ENCODE measurements around the gene C13orf46.

The C13orf46 gene

DNA sequence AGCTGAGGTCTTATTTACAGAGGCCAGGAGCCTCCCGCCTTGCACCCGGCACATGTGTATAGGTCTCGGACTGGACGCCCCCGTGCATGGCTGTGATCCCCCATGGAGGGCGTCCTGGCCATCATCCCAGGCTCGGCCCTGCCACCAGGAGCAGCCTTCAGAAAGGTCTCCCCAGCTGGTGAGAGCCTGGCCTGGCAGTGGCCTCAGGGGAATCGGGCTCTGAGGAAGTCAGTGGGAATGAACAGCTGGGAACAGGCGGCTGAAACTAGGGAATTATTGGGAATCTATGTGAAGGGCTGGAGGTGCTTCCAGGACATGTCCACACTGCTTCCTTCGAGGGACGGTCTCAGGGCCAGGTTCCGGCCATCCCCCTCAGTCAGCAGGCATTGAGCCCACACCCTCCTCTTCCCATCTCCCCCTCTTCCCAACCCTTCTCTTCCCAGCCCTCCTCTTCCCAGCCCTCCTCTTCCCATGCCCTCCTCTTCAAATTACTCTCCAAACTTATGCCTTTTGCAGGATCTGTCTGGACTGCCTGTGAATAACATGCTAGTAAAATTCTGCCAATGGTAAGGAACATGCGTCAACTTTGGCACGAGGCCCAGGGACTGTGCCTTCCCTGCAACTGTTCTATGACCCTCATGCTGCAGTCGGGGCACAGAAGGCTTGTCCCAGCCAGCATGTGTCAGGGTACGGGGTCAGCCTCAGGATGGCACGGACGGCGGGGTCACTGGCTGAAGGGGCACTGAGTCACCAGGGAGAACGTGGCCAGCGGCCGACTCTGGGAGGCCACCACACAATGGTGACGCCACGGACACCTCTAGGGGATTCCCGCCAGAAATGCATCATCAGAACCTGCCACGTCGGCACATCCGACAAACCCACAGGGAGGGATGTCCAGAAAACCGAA, 24.2 kb upstream of the C13orf46 start:
- peak; percentile 92 for DNase-seq (ENCODE audit: low read depth)
- TF ChIP-seq, protein P1, sequence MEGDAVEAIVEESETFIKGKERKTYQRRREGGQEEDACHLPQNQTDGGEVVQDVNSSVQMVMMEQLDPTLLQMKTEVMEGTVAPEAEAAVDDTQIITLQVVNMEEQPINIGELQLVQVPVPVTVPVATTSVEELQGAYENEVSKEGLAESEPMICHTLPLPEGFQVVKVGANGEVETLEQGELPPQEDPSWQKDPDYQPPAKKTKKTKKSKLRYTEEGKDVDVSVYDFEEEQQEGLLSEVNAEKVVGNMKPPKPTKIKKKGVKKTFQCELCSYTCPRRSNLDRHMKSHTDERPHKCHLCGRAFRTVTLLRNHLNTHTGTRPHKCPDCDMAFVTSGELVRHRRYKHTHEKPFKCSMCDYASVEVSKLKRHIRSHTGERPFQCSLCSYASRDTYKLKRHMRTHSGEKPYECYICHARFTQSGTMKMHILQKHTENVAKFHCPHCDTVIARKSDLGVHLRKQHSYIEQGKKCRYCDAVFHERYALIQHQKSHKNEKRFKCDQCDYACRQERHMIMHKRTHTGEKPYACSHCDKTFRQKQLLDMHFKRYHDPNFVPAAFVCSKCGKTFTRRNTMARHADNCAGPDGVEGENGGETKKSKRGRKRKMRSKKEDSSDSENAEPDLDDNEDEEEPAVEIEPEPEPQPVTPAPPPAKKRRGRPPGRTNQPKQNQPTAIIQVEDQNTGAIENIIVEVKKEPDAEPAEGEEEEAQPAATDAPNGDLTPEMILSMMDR (conservative IDR thresholded peaks at IDR 0.05; ENCODE audit: control insufficient read depth, insufficient read depth, low read depth, low read length), result no peak
- H3K4me3 ChIP-seq (ENCODE audit: control insufficient read depth, low read depth, low read length), result no peak overlapping the region

DNA sequence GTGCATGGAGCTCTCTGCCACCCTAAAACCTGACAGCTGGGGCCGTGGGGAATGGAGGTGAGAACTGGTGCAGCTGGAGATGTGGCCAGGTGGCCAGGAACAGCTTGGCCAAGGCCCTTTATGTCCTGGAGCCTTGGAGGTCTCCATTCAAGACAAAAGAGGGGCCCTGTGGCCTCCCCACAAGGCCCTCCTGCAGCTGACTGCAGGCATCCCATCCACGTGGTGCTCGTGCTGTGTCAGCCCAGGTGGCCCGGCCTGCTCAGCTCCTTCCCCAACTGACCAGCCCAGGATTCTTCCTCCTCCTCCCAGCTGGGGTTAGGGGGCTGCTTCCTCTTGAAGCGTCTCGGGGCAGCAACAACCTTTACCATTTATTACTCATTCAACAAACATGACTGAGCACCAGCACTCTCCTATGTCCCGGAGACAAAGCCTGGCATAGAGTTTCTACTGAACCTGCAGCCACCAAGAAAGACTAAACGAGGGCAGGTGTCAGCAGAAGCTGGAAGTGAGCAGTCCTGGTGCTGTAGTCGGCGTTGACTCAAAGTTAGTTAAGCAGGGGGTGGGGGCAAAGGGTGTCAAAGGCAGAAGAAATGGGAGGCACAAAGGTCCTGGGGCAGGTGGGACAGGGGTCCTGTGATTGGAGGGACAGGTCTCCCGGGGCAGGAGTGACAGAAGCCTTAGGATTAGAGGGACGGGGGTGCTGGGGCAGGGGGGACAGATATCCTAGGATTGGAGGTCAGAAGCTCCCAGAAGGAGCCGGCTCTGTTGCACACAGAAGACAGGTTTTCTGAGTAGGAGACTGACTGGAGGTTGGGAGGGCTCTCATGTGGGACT, 23.3 kb upstream of the C13orf46 start:
- TF ChIP-seq, protein P1 (conservative IDR thresholded peaks at IDR 0.05; ENCODE audit: control insufficient read depth, insufficient read depth, low read depth, low read length), result no peak
- DNase-seq (ENCODE audit: low read depth), result no peak
- H3K4me3 ChIP-seq (ENCODE audit: control insufficient read depth, low read depth, low read length), result no peak overlapping the region

DNA sequence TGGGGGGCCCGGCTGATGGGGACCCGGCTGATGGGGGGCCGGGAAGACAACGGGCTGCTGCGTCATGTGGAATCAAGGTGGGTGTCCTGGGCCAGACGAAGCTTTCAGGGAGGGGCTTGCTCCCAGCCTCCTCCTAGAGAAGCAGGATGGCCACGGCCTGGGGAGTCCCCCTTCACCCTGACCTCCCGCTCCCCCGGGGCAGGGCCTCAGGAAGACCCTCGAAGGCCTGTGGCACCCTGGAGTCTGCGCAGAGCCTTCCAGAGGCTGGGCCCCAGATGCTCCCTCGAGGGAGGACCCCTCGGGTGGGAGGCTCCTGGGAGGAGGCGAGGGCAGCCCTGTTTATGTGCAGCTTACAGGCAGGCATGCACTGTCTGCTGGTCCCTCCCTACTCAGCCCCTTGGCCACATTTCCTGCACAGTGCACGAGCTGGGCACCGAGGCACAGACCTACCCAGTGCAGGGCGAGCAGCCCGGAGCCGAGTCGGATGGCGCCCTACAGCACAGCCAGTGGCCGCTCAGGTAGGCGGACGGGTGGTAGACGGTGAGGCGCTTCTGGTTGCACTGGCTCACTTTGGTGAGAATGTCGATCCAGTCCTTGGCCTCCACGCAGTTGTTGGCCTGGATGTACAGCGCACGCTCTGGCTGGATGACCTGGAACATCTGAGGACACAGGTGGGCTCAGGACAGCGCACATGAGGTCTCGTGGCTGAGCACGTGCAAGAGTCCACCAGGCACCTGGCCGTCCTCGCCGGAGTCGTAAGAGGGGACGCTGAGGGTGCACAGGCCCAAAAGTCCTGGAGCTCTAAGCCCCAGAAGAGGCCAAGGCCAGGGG, 22.4 kb upstream of the C13orf46 start:
- no peak overlapping the region for H3K4me3 ChIP-seq (ENCODE audit: control insufficient read depth, low read depth, low read length)
- TF ChIP-seq, protein P1 (conservative IDR thresholded peaks at IDR 0.05; ENCODE audit: control insufficient read depth, insufficient read depth, low read depth, low read length), result no peak
- no peak for DNase-seq (ENCODE audit: low read depth)

DNA sequence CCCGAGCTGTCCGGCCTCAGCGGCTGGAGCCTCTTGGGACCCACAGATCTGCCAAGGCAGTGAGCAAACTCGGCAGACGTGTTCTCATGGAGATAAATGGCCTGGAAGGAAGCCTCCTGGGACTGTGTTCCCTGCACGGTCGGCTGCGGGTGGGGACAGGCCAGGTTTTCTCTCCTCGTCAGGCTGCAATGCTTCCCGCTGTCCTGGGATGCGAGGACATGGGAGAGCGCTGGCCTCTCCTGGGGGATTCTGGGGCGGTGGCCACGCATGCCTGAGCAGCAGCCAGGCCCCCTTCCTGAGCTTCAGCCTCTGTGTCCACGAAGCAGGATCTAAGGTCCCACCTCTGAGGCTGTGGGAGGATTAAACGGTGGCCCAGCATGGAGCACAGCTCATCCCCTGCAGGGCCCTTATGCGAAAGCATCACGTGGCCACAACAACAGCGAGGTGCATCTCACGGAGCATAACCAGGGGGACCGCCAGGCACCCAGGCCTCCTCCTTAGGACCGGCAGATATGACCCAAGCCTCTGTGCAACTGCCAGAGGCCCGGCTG, 21.2 kb upstream of the C13orf46 start:
- no peak overlapping the region for H3K4me3 ChIP-seq (ENCODE audit: control insufficient read depth, low read depth, low read length)
- TF ChIP-seq, protein P1 (conservative IDR thresholded peaks at IDR 0.05; ENCODE audit: control insufficient read depth, insufficient read depth, low read depth, low read length), result no peak
- DNase-seq (ENCODE audit: low read depth), result no peak

DNA sequence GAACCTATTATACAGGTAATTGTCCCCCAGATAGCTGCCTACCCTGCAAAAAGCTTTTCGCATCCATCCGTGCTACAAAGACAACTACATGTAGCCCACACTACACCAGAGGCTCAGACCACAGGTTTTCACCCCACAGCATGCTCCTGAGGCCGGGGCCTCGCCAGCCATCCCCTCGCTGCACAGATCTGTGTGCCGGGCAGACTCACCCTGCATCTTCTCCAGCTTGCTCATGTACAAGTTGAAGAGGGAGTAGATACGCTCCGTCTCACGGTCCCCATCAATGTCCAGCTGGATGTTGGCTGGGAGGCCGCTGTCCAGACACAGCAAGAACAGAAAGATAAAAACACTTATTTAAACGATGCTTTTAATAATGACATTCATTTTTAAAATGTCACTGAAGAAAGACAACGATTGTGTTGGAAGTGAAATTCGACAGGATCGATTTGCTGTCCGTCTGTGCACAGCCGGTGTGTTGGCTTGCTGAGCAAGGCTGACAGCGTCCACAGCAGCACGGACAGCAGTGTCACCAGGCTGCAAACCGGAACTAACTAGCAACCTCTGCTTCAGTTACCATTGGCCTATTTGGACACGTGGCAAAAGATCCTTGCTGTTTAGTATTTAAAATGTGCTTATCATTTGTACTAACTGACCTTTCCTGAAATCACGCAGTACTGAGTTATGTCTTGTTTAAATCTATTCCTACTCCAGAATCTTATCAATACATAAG, 18.6 kb upstream of the C13orf46 start:
- no peak for DNase-seq (ENCODE audit: low read depth)
- no peak overlapping the region for H3K4me3 ChIP-seq (ENCODE audit: control insufficient read depth, low read depth, low read length)
- TF ChIP-seq, protein P1 (conservative IDR thresholded peaks at IDR 0.05; ENCODE audit: control insufficient read depth, insufficient read depth, low read depth, low read length), result no peak

Measured in fibroblast of mammary gland (primary cell).